Right cardiac atrium (tissue), 5 donors: ENCODE measurements around the gene OR10H5. TPM values are rescaled to one million over a fixed set of nuclear protein-coding genes. Genes with fewer than 3 reads are reported as not detected.
"Not testable (repeated sequence)": the region's sequence is repeated elsewhere in the genome, so short reads cannot be mapped to it uniquely, and the experiment has no call there.

ENCODE experiments used
- ATAC-seq, 2 donors: fragments of 200-7000 bp; cut with Tn5 transposase; one replicate each; pipeline versions ENCODE4 v1.8.0 to v1.9.1; 2020; ENCODE audit warnings: moderate library complexity in 2 of 2, mild to moderate bottlenecking in 1 of 2
- DNase-seq, 3 donors: peaks; one replicate each; pipeline ENCODE4 v3.0.0-alpha.2; 2020
- H3K27ac ChIP-seq: one replicate; pipeline ENCODE4 v1.5.1; 2013; ENCODE audit warnings: mild to moderate bottlenecking, low read length, control low read depth, moderate library complexity
- H3K27me3 ChIP-seq: one replicate; pipeline ENCODE4 v1.6.1; 2013; ENCODE audit not compliant: control insufficient read depth, insufficient read depth
- H3K4me1 ChIP-seq: one replicate; pipeline ENCODE4 v1.6.1; 2013; ENCODE audit warnings: low read length; ENCODE audit not compliant: control insufficient read depth, insufficient read depth
- H3K4me3 ChIP-seq: one replicate; pipeline ENCODE4 v1.5.1; 2013; ENCODE audit warnings: low read length, control low read depth
- H3K9me3 ChIP-seq: one replicate; pipeline ENCODE4 v1.6.1; 2013; ENCODE audit warnings: low read length; ENCODE audit not compliant: control insufficient read depth
- WGBS: extraction: QIAGEN DNeasy Blood & Tissue Kit; methylation state at CpG from one replicate; pipeline ENCODE4 v1.1.7; 2013; 5-methylcytosine and 5-hydroxymethylcytosine counted together
- intact Hi-C, 4 donors: fragments of 100-400 bp; cut with DNase I; formaldehyde crosslinking; loops; one replicate each; pipeline versions ENCODE4 v1.11.0 to v1.14.0; 2022 to 2023
- polyA plus RNA-seq: library from polyadenylated mRNA; stranded (reverse); fragments of 200-250 nt; gene quantifications from one replicate; pipeline ENCODE4 v1.2.3, GENCODE V29; 2013
- total RNA-seq, 4 donors: library from RNA; stranded (reverse); fragmentation: NEBNext Ultra II Directional; extraction: Animal tissue kit (Norgen Biotek cat#: 25700); gene quantifications; one replicate each; pipeline ENCODE4 v1.2.1, GENCODE V29; 2021
- donor health status: healthy with polysubstance abuse.
- donor health status: DM: no; HTN: yes; CAD: no.
- donor health status: DM: no; HTN: no; CAD: no.
- donor health status: DM: no; HTN: yes; CAD: no; lungs with severe emphysema.
- donor health status: DM: yes; HTN: yes; CAD: no.

Gene OR10H5
- total and polyA plus RNA-seq, 5 donors: not detected

GRCh38 chr19:15811476-15811875, 24.0 kb downstream of the OR10H5 start:
- Histone ChIP-seq H3K4me1 (no peaks in the 10 kb centered on the region), H3K9me3 (no peaks in the 10 kb centered on the region), H3K27ac (no peak overlapping the region), H3K4me3 (no peak overlapping the region), H3K27me3 (no peaks in the 10 kb centered on the region)
- intact Hi-C loops: loop anchor here in 2 of 4 donors (10.0 kb wide), 2 partner anchors 177 to 187 kb away; no protein-coding TSS in a partner anchor
- WGBS: 81% methylated on average over 4 of the region's 4 CpGs
- no peak for ATAC-seq
- DNase-seq: no peak

GRCh38 chr19:15812060-15812722, 24.7 kb downstream of the OR10H5 start:
- intact Hi-C loops: loop anchor here in 2 of 4 donors (10.0 kb wide), 2 partner anchors 177 to 187 kb away; no protein-coding TSS in a partner anchor
- Histone ChIP-seq H3K27me3 (no peaks in the 10 kb centered on the region), H3K27ac (no peak overlapping the region), H3K4me3 (no peak overlapping the region), H3K4me1 (no peaks in the 10 kb centered on the region), H3K9me3 (no peaks in the 10 kb centered on the region)
- DNase-seq (no peak), ATAC-seq (no peak)
- WGBS: 17% methylated on average over 6 of the region's 6 CpGs

GRCh38 chr19:15813916-15814315, 26.5 kb downstream of the OR10H5 start:
- DNase-seq (no peak), ATAC-seq (no peak)
- Histone ChIP-seq H3K4me3 (no peak overlapping the region), H3K27ac (no peak overlapping the region), H3K9me3 (no peaks in the 10 kb centered on the region), H3K27me3 (no peaks in the 10 kb centered on the region), H3K4me1 (no peaks in the 10 kb centered on the region)
- 30% methylated on average over 7 of the region's 7 CpGs for WGBS
- intact Hi-C loops: loop anchor here in 2 of 4 donors (10.0 kb wide), 2 partner anchors 179 to 189 kb away; no protein-coding TSS in a partner anchor

GRCh38 chr19:15815306-15815705, 27.8 kb downstream of the OR10H5 start, which contains the start of gene OR10H1:
TSS of gene OR10H1 (minus strand) at chr19:15815664. CDS start at chr19:15808037, 7,627 bp downstream.
- DNase-seq (no peak), ATAC-seq (no peak)
- Histone ChIP-seq H3K4me1 (no peaks in the 10 kb centered on the region), H3K4me3 (no peak within 1 kb of the TSS), H3K27me3 (no peaks in the 10 kb centered on the region), H3K27ac (no peak within 1 kb of the TSS), H3K9me3 (peaks cover 2% of the 10 kb centered on the region)
- WGBS: 66% methylated on average over 5 of the region's 5 CpGs
- intact Hi-C loops: loop anchor here in 2 of 4 donors (10.0 kb wide), 2 partner anchors 181 to 191 kb away; no protein-coding TSS in a partner anchor

GRCh38 chr19:15820646-15821045, 33.2 kb downstream of the OR10H5 start:
- 86% methylated on average over 8 of the region's 8 CpGs for WGBS
- no peaks in the 10 kb centered on the region for H3K4me1 ChIP-seq
- DNase-seq (no peak), ATAC-seq (no peak)
- no peak overlapping the region for H3K4me3 ChIP-seq
- H3K27ac ChIP-seq: no peak overlapping the region
- H3K27me3 ChIP-seq: no peaks in the 10 kb centered on the region
- intact Hi-C loops: no loop called here
- H3K9me3 ChIP-seq: peaks cover 2% of the 10 kb centered on the region

- Histone ChIP-seq H3K27ac (no peak overlapping the region), H3K4me1 (no peaks in the 10 kb centered on the region), H3K4me3 (no peak overlapping the region), H3K9me3 (no peaks in the 10 kb centered on the region), H3K27me3 (no peaks in the 10 kb centered on the region)
- 36% methylated on average over 1 of the region's 1 CpG for WGBS
- DNase-seq (no peak), ATAC-seq (no peak)
- intact Hi-C loops: no loop called here
Measured at GRCh38 chr19:15825753-15826152, 38.3 kb downstream of the OR10H5 start.

- H3K9me3 ChIP-seq: no peaks in the 10 kb centered on the region
- H3K27me3 ChIP-seq: no peaks in the 10 kb centered on the region
- H3K4me1 ChIP-seq: no peaks in the 10 kb centered on the region
- WGBS: 39% methylated on average over 7 of the region's 7 CpGs
- ATAC-seq (no peak), DNase-seq (no peak)
- H3K27ac ChIP-seq: no peak overlapping the region
- H3K4me3 ChIP-seq: no peak overlapping the region
- intact Hi-C loops: no loop called here
Measured at GRCh38 chr19:15828121-15828610, 40.7 kb downstream of the OR10H5 start.

GRCh38 chr19:15828611-15829305, 41.3 kb downstream of the OR10H5 start:
- WGBS: 42% methylated on average over 13 of the region's 13 CpGs
- H3K4me1 ChIP-seq, H3K27me3 ChIP-seq, ATAC-seq, intact Hi-C loops, H3K27ac ChIP-seq, H3K9me3 ChIP-seq, DNase-seq, H3K4me3 ChIP-seq: not testable (repeated sequence)

- H3K27me3 ChIP-seq: no peaks in the 10 kb centered on the region
- 88% methylated on average over 10 of the region's 10 CpGs for WGBS
- no peak overlapping the region for H3K27ac ChIP-seq
- DNase-seq: no peak
- no peak overlapping the region for H3K4me3 ChIP-seq
- ATAC-seq: no peak
- H3K4me1 ChIP-seq: no peaks in the 10 kb centered on the region
- no peaks in the 10 kb centered on the region for H3K9me3 ChIP-seq
- intact Hi-C loops: no loop called here
Measured at GRCh38 chr19:15829306-15829698, 41.8 kb downstream of the OR10H5 start.

- no peak overlapping the region for H3K4me3 ChIP-seq
- ATAC-seq: no peak
- WGBS: 81% methylated on average over 8 of the region's 8 CpGs
- H3K9me3 ChIP-seq: no peaks in the 10 kb centered on the region
- no peak overlapping the region for H3K27ac ChIP-seq
- no peaks in the 10 kb centered on the region for H3K27me3 ChIP-seq
- DNase-seq: no peak
- intact Hi-C loops: no loop called here
- no peaks in the 10 kb centered on the region for H3K4me1 ChIP-seq
Measured at GRCh38 chr19:15829786-15830185, 42.3 kb downstream of the OR10H5 start.

- intact Hi-C loops: no loop called here
- Histone ChIP-seq H3K27ac (no peak overlapping the region), H3K27me3 (no peaks in the 10 kb centered on the region), H3K9me3 (no peaks in the 10 kb centered on the region), H3K4me3 (no peak overlapping the region), H3K4me1 (peaks cover 3% of the 10 kb centered on the region)
- ATAC-seq (no peak), DNase-seq (no peak)
- 81% methylated on average over 5 of the region's 5 CpGs for WGBS
Measured at GRCh38 chr19:15831626-15832025, 44.2 kb downstream of the OR10H5 start.
